Neural cell (in vitro differentiated cells): ENCODE measurements around the gene KRTAP29-1.

Experiments used
- CTCF ChIP-seq: fragments of 450-650 bp; IDR thresholded peaks from 2 replicates; pipeline ENCODE4 v1.5.1; 2014; ENCODE audit warnings: antibody characterized with exemption, mild to moderate bottlenecking, moderate library complexity; ENCODE audit not compliant: poor library complexity, severe bottlenecking
- EP300 ChIP-seq: fragments of 450-650 bp; conservative IDR thresholded peaks from 2 replicates; pipeline ENCODE4 v1.6.1; 2014; ENCODE audit warnings: antibody characterized with exemption, mild to moderate bottlenecking, moderate library complexity; ENCODE audit not compliant: poor library complexity, severe bottlenecking
- EZH2 ChIP-seq: fragments of 200-600, 300-800 bp; shearing (Covaris generic), sonication (generic); IDR thresholded peaks from 2 replicates; pipeline ENCODE4 v1.6.1; 2014; ENCODE audit warnings: antibody characterized with exemption, low read length, borderline replicate concordance, mild to moderate bottlenecking; ENCODE audit not compliant: insufficient read depth, poor library complexity, severe bottlenecking
- MXI1 ChIP-seq: fragments of 450-650 bp; conservative IDR thresholded peaks from 2 replicates; pipeline ENCODE4 v1.6.1; 2014; ENCODE audit warnings: antibody characterized with exemption, mild to moderate bottlenecking; ENCODE audit not compliant: poor library complexity, severe bottlenecking
- RAD21 ChIP-seq: fragments of 450-650 bp; conservative IDR thresholded peaks from 2 replicates; pipeline ENCODE4 v1.6.1; 2014; ENCODE audit warnings: antibody characterized with exemption, mild to moderate bottlenecking, moderate library complexity
- SMC3 ChIP-seq: fragments of 450-650 bp; conservative IDR thresholded peaks from 2 replicates; pipeline ENCODE4 v1.6.1; 2014; ENCODE audit warnings: antibody characterized with exemption, mild to moderate bottlenecking, moderate library complexity; ENCODE audit not compliant: poor library complexity
- TAF1 ChIP-seq: IDR thresholded peaks from 2 replicates; pipeline ENCODE4 v1.6.1; 2012; ENCODE audit warnings: low read depth
- TF ChIP-seq, protein P1 (sequence below): IDR thresholded peaks from 2 replicates; pipeline ENCODE4 v1.6.1; 2012; ENCODE audit warnings: borderline replicate concordance

DNA sequence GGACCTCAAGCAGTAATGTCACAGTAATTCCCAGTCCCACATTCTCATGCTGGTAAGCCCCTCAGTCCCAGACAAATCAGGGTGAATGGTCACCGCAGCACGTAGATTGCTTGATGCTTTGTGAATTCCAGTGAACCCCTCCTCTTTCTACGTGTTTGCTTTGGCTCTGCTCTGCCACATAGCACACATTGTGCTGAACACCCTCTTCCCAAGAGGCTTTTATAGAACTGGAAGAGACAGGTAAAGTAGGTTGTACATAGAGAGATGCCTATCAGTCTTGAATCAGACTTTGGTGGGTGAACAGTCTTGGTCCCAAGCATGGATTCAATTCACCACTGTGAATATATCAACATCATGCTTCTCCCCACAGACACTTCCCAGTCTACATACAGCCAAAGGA lies 38.1 kb downstream of the KRTAP29-1 start:
- TF ChIP-seq CTCF (no peak), RAD21 (no peak), EZH2 (no peak), SMC3 (no peak), TAF1 (no peak), MXI1 (no peak), EP300 (no peak)
- TF ChIP-seq, protein P1, sequence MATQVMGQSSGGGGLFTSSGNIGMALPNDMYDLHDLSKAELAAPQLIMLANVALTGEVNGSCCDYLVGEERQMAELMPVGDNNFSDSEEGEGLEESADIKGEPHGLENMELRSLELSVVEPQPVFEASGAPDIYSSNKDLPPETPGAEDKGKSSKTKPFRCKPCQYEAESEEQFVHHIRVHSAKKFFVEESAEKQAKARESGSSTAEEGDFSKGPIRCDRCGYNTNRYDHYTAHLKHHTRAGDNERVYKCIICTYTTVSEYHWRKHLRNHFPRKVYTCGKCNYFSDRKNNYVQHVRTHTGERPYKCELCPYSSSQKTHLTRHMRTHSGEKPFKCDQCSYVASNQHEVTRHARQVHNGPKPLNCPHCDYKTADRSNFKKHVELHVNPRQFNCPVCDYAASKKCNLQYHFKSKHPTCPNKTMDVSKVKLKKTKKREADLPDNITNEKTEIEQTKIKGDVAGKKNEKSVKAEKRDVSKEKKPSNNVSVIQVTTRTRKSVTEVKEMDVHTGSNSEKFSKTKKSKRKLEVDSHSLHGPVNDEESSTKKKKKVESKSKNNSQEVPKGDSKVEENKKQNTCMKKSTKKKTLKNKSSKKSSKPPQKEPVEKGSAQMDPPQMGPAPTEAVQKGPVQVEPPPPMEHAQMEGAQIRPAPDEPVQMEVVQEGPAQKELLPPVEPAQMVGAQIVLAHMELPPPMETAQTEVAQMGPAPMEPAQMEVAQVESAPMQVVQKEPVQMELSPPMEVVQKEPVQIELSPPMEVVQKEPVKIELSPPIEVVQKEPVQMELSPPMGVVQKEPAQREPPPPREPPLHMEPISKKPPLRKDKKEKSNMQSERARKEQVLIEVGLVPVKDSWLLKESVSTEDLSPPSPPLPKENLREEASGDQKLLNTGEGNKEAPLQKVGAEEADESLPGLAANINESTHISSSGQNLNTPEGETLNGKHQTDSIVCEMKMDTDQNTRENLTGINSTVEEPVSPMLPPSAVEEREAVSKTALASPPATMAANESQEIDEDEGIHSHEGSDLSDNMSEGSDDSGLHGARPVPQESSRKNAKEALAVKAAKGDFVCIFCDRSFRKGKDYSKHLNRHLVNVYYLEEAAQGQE, result no peak
